Neutrophil (primary cell): ENCODE results near the gene CDKL1.

ENCODE experiments used
- H3K27ac ChIP-seq: fragments of 200-600 bp; sonication (generic); 2 replicates; pipeline ENCODE4 v1.5.1; 2016; ENCODE audit warnings: mild to moderate bottlenecking, moderate library complexity
- H3K27me3 ChIP-seq: fragments of 200-600 bp; sonication (generic); 2 replicates; pipeline ENCODE4 v1.6.0; 2016; ENCODE audit warnings: mild to moderate bottlenecking
- H3K36me3 ChIP-seq: fragments of 200-600 bp; sonication (generic); 2 replicates; pipeline ENCODE4 v1.5.1; 2017
- H3K4me1 ChIP-seq, 2 experiments: fragments of 200-600 bp in 1 of 2; sonication (generic) in 1 of 2; 1 replicate in 1 of 2; 2 replicates in 1 of 2; pipeline versions ENCODE4 v1.5.1 to v1.6.1; 2013 to 2016; ENCODE audit warnings: low read depth in 1 of 2, low read length in 1 of 2, mild to moderate bottlenecking in 1 of 2, moderate library complexity in 1 of 2; ENCODE audit not compliant: control insufficient read depth in 1 of 2, insufficient read depth in 1 of 2
- H3K4me3 ChIP-seq, 2 experiments: fragments of 200-600 bp in 1 of 2; sonication (generic) in 1 of 2; 1 replicate in 1 of 2; 2 replicates in 1 of 2; pipeline ENCODE4 v1.5.1; 2013 to 2016; ENCODE audit warnings: low read depth in 1 of 2, low read length in 1 of 2, mild to moderate bottlenecking in 1 of 2, moderate library complexity in 1 of 2
- H3K9me3 ChIP-seq: fragments of 200-600 bp; sonication (generic); 2 replicates; pipeline ENCODE4 v1.5.1; 2016
- CTCF ChIP-seq: fragments of 200-600 bp; sonication (generic); IDR thresholded peaks from 2 replicates; pipeline ENCODE4 v1.5.1; 2016; ENCODE audit warnings: antibody characterized with exemption

Gene CDKL1

GRCh38 chr14:50423529-50423928, 26.8 kb upstream of the CDKL1 start:
- H3K9me3 ChIP-seq, result no peaks in the 10 kb centered on the region
- H3K27ac ChIP-seq, result no peak overlapping the region
- H3K4me1 ChIP-seq, result no peaks in the 10 kb centered on the region
- no peaks in the 10 kb centered on the region for H3K27me3 ChIP-seq
- H3K4me3 ChIP-seq, result no peak overlapping the region
- H3K36me3 ChIP-seq, result no peaks in the 10 kb centered on the region
- TF ChIP-seq CTCF, result no peak

GRCh38 chr14:50421499-50421898, 24.8 kb upstream of the CDKL1 start:
- H3K9me3 ChIP-seq, result no peaks in the 10 kb centered on the region
- no peak overlapping the region for H3K27ac ChIP-seq
- H3K27me3 ChIP-seq, result no peaks in the 10 kb centered on the region
- H3K4me3 ChIP-seq, result no peak overlapping the region
- H3K4me1 ChIP-seq, result no peaks in the 10 kb centered on the region
- H3K36me3 ChIP-seq, result no peaks in the 10 kb centered on the region
- TF ChIP-seq CTCF, result no peak

- H3K36me3 ChIP-seq, result no peaks in the 10 kb centered on the region
- H3K9me3 ChIP-seq, result no peaks in the 10 kb centered on the region
- H3K27ac ChIP-seq, result no peak overlapping the region
- no peak for TF ChIP-seq CTCF
- H3K27me3 ChIP-seq, result no peaks in the 10 kb centered on the region
- no peak overlapping the region for H3K4me3 ChIP-seq
- H3K4me1 ChIP-seq, result no peaks in the 10 kb centered on the region
Observed at GRCh38 chr14:50417853-50418252, 21.2 kb upstream of the CDKL1 start.

GRCh38 chr14:50410921-50411320, 14.2 kb upstream of the CDKL1 start:
- Histone ChIP-seq H3K27me3 (no peaks in the 10 kb centered on the region), H3K4me1 (no peaks in the 10 kb centered on the region), H3K27ac (no peak overlapping the region), H3K4me3 (no peak overlapping the region), H3K36me3 (no peaks in the 10 kb centered on the region), H3K9me3 (no peaks in the 10 kb centered on the region)
- TF ChIP-seq CTCF, result no peak

GRCh38 chr14:50410071-50410470, 13.4 kb upstream of the CDKL1 start:
- Histone ChIP-seq H3K36me3 (no peaks in the 10 kb centered on the region), H3K9me3 (no peaks in the 10 kb centered on the region), H3K4me3 (no peak overlapping the region), H3K27ac (no peak overlapping the region), H3K4me1 (no peaks in the 10 kb centered on the region), H3K27me3 (no peaks in the 10 kb centered on the region)
- TF ChIP-seq CTCF, result no peak
